ENCODE data around the gene LRRC47.
A peak's percentile ranks its signal among the peaks of the same experiment; 100 is the strongest.
"Not testable (repeated sequence)": the region's sequence is repeated elsewhere in the genome, so short reads cannot be mapped to it uniquely, and the experiment has no call there.

Gene LRRC47

DNA sequence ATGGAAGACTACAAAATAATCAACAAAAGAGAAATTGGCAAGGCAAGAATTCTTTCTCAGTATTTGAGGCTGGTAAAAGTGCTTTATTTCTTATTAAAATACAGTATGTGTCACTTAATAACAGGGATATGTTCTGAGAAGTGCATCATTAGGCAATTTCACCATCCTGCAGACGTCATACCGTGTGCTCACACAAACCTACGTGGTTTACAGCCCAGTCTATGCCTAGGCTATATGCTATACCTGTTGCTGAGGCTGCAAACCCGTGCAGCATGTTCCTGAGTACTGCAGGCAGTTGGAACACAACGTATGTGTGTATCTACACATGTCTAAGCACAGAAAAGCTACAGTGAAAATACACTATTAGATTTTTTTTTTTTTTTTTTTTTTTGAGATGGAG lies 46.8 kb downstream of the LRRC47 start:
- no peaks in the 10 kb centered on the region for H3K79me2 ChIP-seq (ENCODE audit: low read length)

DNA sequence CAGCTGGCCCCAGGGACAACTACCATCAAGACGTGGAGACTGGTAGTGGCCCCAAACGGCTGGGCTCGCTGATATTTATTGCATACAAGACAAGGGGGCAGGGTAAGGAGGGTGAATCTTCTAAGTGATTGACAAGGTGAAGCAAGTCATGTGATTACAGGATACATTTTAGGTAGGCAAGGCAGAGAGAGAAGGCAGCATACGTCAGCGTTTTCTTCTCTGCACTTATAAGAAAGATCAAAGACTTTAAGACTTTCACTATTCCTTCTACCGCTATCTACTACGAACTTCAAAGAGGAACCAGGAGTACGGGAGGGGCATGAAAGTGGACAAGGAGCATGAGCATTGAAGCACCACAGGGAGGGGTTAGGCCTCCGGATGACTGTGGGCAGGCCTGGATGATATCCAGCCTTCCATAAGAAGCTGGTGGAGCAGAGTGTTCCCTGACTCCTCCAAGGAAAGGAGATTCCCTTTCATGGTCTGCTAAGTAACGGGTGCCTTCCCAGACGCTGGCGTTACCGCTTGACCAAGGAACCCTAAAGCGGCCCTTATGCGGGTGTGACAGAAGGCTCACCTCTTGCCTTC lies 47.9 kb downstream of the LRRC47 start:
- peaks cover 13% of the 10 kb centered on the region for H3K4me1 ChIP-seq (ENCODE audit: low read length)
- not testable (repeated sequence) for H3K9ac ChIP-seq (ENCODE audit: low read length); H3K4me2 ChIP-seq (ENCODE audit: low read length); H3K4me3 ChIP-seq (ENCODE audit: low read length); H3K27me3 ChIP-seq (ENCODE audit: low read depth, low read length); H3K9me3 ChIP-seq (ENCODE audit: insufficient read depth, low read length); H2AFZ ChIP-seq (ENCODE audit: low read depth, low read length); H3K36me3 ChIP-seq (replicated peaks; ENCODE audit: low read depth, low read length); H3K79me2 ChIP-seq (ENCODE audit: low read length); H3K27ac ChIP-seq (ENCODE audit: low read length); H4K20me1 ChIP-seq (ENCODE audit: insufficient read depth, low read length)

More for the DNA sequence above, 46.8 kb downstream of the LRRC47 start:
- Histone ChIP-seq H3K27ac (ENCODE audit: low read length) (no peak overlapping the region), H3K9me3 (ENCODE audit: insufficient read depth, low read length) (no peaks in the 10 kb centered on the region), H3K4me1 (ENCODE audit: low read length) (peaks cover 11% of the 10 kb centered on the region), H3K36me3 (replicated peaks; ENCODE audit: low read depth, low read length) (no peaks in the 10 kb centered on the region), H3K27me3 (ENCODE audit: low read depth, low read length) (peaks cover 5% of the 10 kb centered on the region; the same call in 1 of the 2 replicates), H2AFZ (ENCODE audit: low read depth, low read length) (no peak overlapping the region), H4K20me1 (ENCODE audit: insufficient read depth, low read length) (no peaks in the 10 kb centered on the region), H3K4me2 (ENCODE audit: low read length) (no peak overlapping the region), H3K4me3 (ENCODE audit: low read length) (no peak overlapping the region), H3K9ac (ENCODE audit: low read length) (no peak overlapping the region)
- TF ChIP-seq EZH2phosphoT487 (IDR thresholded peaks at IDR 0.05; ENCODE audit: low read depth), result no peak
- TF ChIP-seq, protein P1, sequence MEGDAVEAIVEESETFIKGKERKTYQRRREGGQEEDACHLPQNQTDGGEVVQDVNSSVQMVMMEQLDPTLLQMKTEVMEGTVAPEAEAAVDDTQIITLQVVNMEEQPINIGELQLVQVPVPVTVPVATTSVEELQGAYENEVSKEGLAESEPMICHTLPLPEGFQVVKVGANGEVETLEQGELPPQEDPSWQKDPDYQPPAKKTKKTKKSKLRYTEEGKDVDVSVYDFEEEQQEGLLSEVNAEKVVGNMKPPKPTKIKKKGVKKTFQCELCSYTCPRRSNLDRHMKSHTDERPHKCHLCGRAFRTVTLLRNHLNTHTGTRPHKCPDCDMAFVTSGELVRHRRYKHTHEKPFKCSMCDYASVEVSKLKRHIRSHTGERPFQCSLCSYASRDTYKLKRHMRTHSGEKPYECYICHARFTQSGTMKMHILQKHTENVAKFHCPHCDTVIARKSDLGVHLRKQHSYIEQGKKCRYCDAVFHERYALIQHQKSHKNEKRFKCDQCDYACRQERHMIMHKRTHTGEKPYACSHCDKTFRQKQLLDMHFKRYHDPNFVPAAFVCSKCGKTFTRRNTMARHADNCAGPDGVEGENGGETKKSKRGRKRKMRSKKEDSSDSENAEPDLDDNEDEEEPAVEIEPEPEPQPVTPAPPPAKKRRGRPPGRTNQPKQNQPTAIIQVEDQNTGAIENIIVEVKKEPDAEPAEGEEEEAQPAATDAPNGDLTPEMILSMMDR (IDR thresholded peaks at IDR 0.05; ENCODE audit: low read depth, low read length), result no peak

DNA sequence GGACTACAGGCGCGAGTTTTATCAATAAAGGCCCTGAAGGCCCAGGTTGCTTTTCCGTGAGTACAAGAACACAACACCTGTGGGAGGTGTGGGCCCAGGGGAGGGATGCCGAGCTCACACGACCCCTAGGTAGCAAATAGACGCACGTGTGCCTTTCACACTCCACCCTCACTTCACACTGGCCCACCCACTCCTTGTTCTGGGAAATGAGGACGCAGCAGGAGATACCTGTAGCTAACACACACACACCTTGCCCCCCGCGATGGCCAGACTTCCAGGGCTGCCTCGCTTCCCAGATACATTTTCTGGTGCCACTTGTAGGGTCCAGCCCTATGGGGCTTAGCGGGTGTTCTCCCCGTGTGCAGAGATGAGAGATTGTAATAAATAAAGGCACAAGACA lies 48.4 kb downstream of the LRRC47 start:
- no peaks in the 10 kb centered on the region for H3K9me3 ChIP-seq (ENCODE audit: insufficient read depth, low read length)
- H3K4me1 ChIP-seq (ENCODE audit: low read length), result peaks cover 14% of the 10 kb centered on the region
- 0 out of 2 replicates have a peak, but pooled peaks cover 3% of the 10 kb centered on the region for H4K20me1 ChIP-seq (ENCODE audit: insufficient read depth, low read length)
- no peaks in the 10 kb centered on the region for H3K79me2 ChIP-seq (ENCODE audit: low read length)
- no peaks in the 10 kb centered on the region for H3K36me3 ChIP-seq (replicated peaks; ENCODE audit: low read depth, low read length)
- H3K27me3 ChIP-seq (ENCODE audit: low read depth, low read length), result peaks cover 5% of the 10 kb centered on the region; the same call in 1 of the 2 replicates
- no peak for TF ChIP-seq EZH2phosphoT487 (IDR thresholded peaks at IDR 0.05; ENCODE audit: low read depth)
- TF ChIP-seq, protein P1 (IDR thresholded peaks at IDR 0.05; ENCODE audit: low read depth, low read length), result no peak
- H2AFZ ChIP-seq (ENCODE audit: low read depth, low read length), result no peak overlapping the region
- peak overlapping the region; percentile 90 for H3K4me3 ChIP-seq (ENCODE audit: low read length)
- no peak overlapping the region for H3K27ac ChIP-seq (ENCODE audit: low read length)
- H3K9ac ChIP-seq (ENCODE audit: low read length), result no peak overlapping the region
- H3K4me2 ChIP-seq (ENCODE audit: low read length), result peak overlapping the region; percentile 67

DNA sequence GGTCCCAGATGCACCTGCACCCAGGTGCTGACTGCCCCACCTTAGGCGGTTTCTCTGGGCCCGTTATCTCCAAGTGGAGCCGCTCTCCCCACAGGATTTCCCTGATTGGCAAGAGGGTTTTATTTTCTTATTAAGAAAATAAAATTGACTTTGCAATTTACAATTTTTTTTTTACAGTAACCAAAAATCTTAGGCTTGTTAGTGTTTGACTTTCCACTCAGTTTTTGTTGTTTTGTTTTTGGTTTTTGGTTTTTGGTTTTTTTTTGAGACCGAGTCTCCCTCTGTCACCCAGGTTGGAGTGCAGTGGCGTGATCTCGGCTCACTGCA lies 48.8 kb downstream of the LRRC47 start:
- Histone ChIP-seq H3K4me3 (ENCODE audit: low read length) (peak overlapping the region; percentile 90), H3K9ac (ENCODE audit: low read length) (peak overlapping the region; percentile 65; the same call in 1 of the 2 replicates)
- TF ChIP-seq, protein P1 (IDR thresholded peaks at IDR 0.05; ENCODE audit: low read depth, low read length), result no peak
- TF ChIP-seq EZH2phosphoT487 (IDR thresholded peaks at IDR 0.05; ENCODE audit: low read depth), result no peak

More for the DNA sequence above, 48.8 kb downstream of the LRRC47 start:
- peak overlapping the region; percentile 67 for H3K4me2 ChIP-seq (ENCODE audit: low read length)
- peaks cover 14% of the 10 kb centered on the region for H3K4me1 ChIP-seq (ENCODE audit: low read length)
- H3K79me2 ChIP-seq (ENCODE audit: low read length), result no peaks in the 10 kb centered on the region
- no peaks in the 10 kb centered on the region for H3K36me3 ChIP-seq (replicated peaks; ENCODE audit: low read depth, low read length)
- no peak overlapping the region for H3K27ac ChIP-seq (ENCODE audit: low read length)
- H3K27me3 ChIP-seq (ENCODE audit: low read depth, low read length), result peaks cover 5% of the 10 kb centered on the region; the same call in 1 of the 2 replicates
- H2AFZ ChIP-seq (ENCODE audit: low read depth, low read length), result 0 out of 2 replicates have a peak overlapping the region, but pooled peaks have one; percentile 45
- no peaks in the 10 kb centered on the region for H3K9me3 ChIP-seq (ENCODE audit: insufficient read depth, low read length)
- H4K20me1 ChIP-seq (ENCODE audit: insufficient read depth, low read length), result 0 out of 2 replicates have a peak, but pooled peaks cover 3% of the 10 kb centered on the region

All from OCI-LY3 (cell line).